H1 (cell line): ENCODE data around the gene UTP15. TPM values are rescaled to one million over a fixed set of nuclear protein-coding genes. Genes with fewer than 3 reads are reported as not detected.

Experiments used
- CTCF ChIA-PET: fragments of 300-600 bp; sonication (Branson Sonifier 250); formaldehyde crosslinking; loops from one replicate; lab custom pipeline; 2021; ENCODE audit not compliant: partially characterized antibody; lab: Charles Lee
- POLR2A ChIA-PET: fragments of 300-600 bp; sonication (Branson Sonifier 250); formaldehyde crosslinking; loops from one replicate; lab custom pipeline; 2021; ENCODE audit warnings: inconsistent platforms; ENCODE audit not compliant: partially characterized antibody; lab: Charles Lee
- DNase-seq, 2 experiments: peaks; one replicate each; pipeline versions ENCODE4 v3.0.0 to v3.0.0-alpha.2; 2010 to 2022; ENCODE audit warnings: low spot score in 2 of 2, low read depth in 1 of 2, mixed read lengths in 1 of 2
- FAIRE-seq: peaks from 2 replicates; lab custom pipeline; 2011; peaks lifted over from hg19 to GRCh38; lab: Jason Lieb, UNC
- H2AFZ ChIP-seq: 2 replicates; pipeline ENCODE4 v1.8.1; 2012; ENCODE audit warnings: low read length, inconsistent platforms
- H2AK5ac ChIP-seq: 2 replicates; pipeline ENCODE4 v1.6.1; 2013; ENCODE audit warnings: low read depth, low read length
- H2BK120ac ChIP-seq: replicated peaks from 2 replicates; pipeline ENCODE3; 2013; ENCODE audit warnings: low read depth, low read length, inconsistent platforms
- H2BK12ac ChIP-seq: 2 replicates; pipeline ENCODE4 v1.6.1; 2013; ENCODE audit warnings: low read depth, low read length
- H2BK15ac ChIP-seq: 2 replicates; pipeline ENCODE4 v1.6.1; 2013; ENCODE audit warnings: low read length
- H2BK20ac ChIP-seq: 2 replicates; pipeline ENCODE4 v1.6.1; 2013; ENCODE audit warnings: low read length
- H2BK5ac ChIP-seq: 2 replicates; pipeline ENCODE4 v1.6.1; 2013; ENCODE audit warnings: low read depth, low read length
- H3K14ac ChIP-seq: 2 replicates; pipeline ENCODE4 v1.6.1; 2013; ENCODE audit warnings: inconsistent platforms; ENCODE audit not compliant: insufficient read length
- H3K18ac ChIP-seq: 2 replicates; pipeline ENCODE4 v1.6.1; 2013; ENCODE audit warnings: low read length; ENCODE audit errors: extremely low read depth
- H3K23ac ChIP-seq: 2 replicates; pipeline ENCODE4 v1.6.1; 2013; ENCODE audit warnings: inconsistent platforms; ENCODE audit not compliant: insufficient read length
- H3K23me2 ChIP-seq: 2 replicates; pipeline ENCODE4 v1.6.1; 2013; ENCODE audit warnings: low read depth, low read length
- H3K27ac ChIP-seq: 2 replicates; pipeline ENCODE4 v1.6.1; 2011; ENCODE audit warnings: low read depth, low read length, inconsistent platforms
- H3K27me3 ChIP-seq, 4 experiments: replicated peaks in 1 of 4; 1 replicate in 1 of 4; 2 replicates in 3 of 4; pipeline versions ENCODE4 v1.6.1 to v1.8.1; 2011 to 2013; ENCODE audit warnings: low read length in 3 of 4, mild to moderate bottlenecking in 3 of 4, inconsistent platforms in 2 of 4, mixed read lengths in 2 of 4, moderate library complexity in 1 of 4; ENCODE audit not compliant: control insufficient read depth in 3 of 4, insufficient read depth in 3 of 4; ENCODE audit errors: extremely low read depth in 1 of 4
- H3K36me3 ChIP-seq, 4 experiments: 2 replicates each; pipeline versions ENCODE4 v1.6.1 to v1.8.1; 2011 to 2013; ENCODE audit warnings: mild to moderate bottlenecking in 4 of 4, low read length in 3 of 4, moderate library complexity in 2 of 4, control low read depth in 1 of 4, inconsistent platforms in 1 of 4; ENCODE audit not compliant: insufficient read depth in 4 of 4, control insufficient read depth in 2 of 4
- H3K4ac ChIP-seq: replicated peaks from 2 replicates; pipeline ENCODE3; 2013; ENCODE audit warnings: low read length, low read depth, mixed read lengths, inconsistent platforms; ENCODE audit not compliant: insufficient read length
- H3K4me1 ChIP-seq, 4 experiments: replicated peaks in 1 of 4; 1 replicate in 1 of 4; 2 replicates in 3 of 4; pipeline versions ENCODE4 v1.6.1 to v1.8.1; 2011 to 2013; ENCODE audit warnings: low read length in 3 of 4, inconsistent platforms in 2 of 4, mixed read lengths in 1 of 4; ENCODE audit not compliant: insufficient read depth in 4 of 4, control insufficient read depth in 3 of 4
- H3K4me2 ChIP-seq, 2 experiments: 2 replicates each; pipeline versions ENCODE4 v1.6.1 to v1.8.1; 2011 to 2013; ENCODE audit warnings: low read depth in 2 of 2, low read length in 2 of 2, control low read depth in 1 of 2, inconsistent platforms in 1 of 2, mild to moderate bottlenecking in 1 of 2; ENCODE audit not compliant: insufficient read depth in 1 of 2
- H3K4me3 ChIP-seq, 4 experiments: fragments of 200-600, 300-600 bp in 1 of 4; sonication (generic), shearing (Covaris generic), sonication (Bioruptor Twin) in 1 of 4; 2 replicates each; pipeline versions ENCODE4 v1.5.1 to v1.8.1; 2011 to 2016; ENCODE audit warnings: low read length in 4 of 4, low read depth in 3 of 4, control low read depth in 2 of 4, inconsistent platforms in 2 of 4, mild to moderate bottlenecking in 2 of 4, mixed read lengths in 1 of 4, moderate library complexity in 1 of 4; ENCODE audit not compliant: insufficient read depth in 2 of 4; ENCODE audit errors: extremely low read depth in 1 of 4
- H3K56ac ChIP-seq: replicated peaks from 2 replicates; pipeline ENCODE3; 2013; ENCODE audit warnings: low read depth, mild to moderate bottlenecking, mixed read lengths, low read length, inconsistent platforms; ENCODE audit not compliant: insufficient read length
- H3K79me1 ChIP-seq: 2 replicates; pipeline ENCODE4 v1.6.1; 2013; ENCODE audit warnings: low read depth, low read length, control low read depth
- H3K79me2 ChIP-seq, 2 experiments: 2 replicates each; pipeline versions ENCODE4 v1.6.1 to v1.8.1; 2012 to 2013; ENCODE audit warnings: low read length in 2 of 2, mild to moderate bottlenecking in 2 of 2, inconsistent platforms in 1 of 2; ENCODE audit not compliant: insufficient read depth in 2 of 2, control insufficient read depth in 1 of 2
- H3K9ac ChIP-seq, 4 experiments: replicated peaks in 1 of 4; 1 replicate in 1 of 4; 2 replicates in 3 of 4; pipeline versions ENCODE4 v1.6.1 to v1.8.1; 2011 to 2013; ENCODE audit warnings: low read depth in 3 of 4, low read length in 3 of 4, control low read depth in 2 of 4, mild to moderate bottlenecking in 2 of 4, moderate library complexity in 2 of 4, inconsistent platforms in 1 of 4; ENCODE audit errors: extremely low read depth in 1 of 4
- H3K9me3 ChIP-seq, 2 experiments: 2 replicates each; pipeline versions ENCODE4 v1.6.1 to v1.8.1; 2012 to 2013; ENCODE audit warnings: mild to moderate bottlenecking in 2 of 2, moderate library complexity in 2 of 2, control low read depth in 1 of 2, inconsistent platforms in 1 of 2, low read depth in 1 of 2, low read length in 1 of 2, mixed read lengths in 1 of 2; ENCODE audit not compliant: insufficient read depth in 2 of 2
- H4K20me1 ChIP-seq, 2 experiments: replicated peaks in 1 of 2; 2 replicates each; pipeline versions ENCODE3 to v1.8.1; 2011 to 2013; ENCODE audit warnings: inconsistent platforms in 2 of 2, low read length in 2 of 2, mild to moderate bottlenecking in 1 of 2; ENCODE audit not compliant: insufficient read depth in 2 of 2, control insufficient read depth in 1 of 2
- H4K5ac ChIP-seq: 2 replicates; pipeline ENCODE4 v1.6.1; 2013; ENCODE audit warnings: low read length, low read depth, mixed read lengths, inconsistent platforms; ENCODE audit not compliant: insufficient read length
- H4K8ac ChIP-seq: 2 replicates; pipeline ENCODE4 v1.8.0; 2013; ENCODE audit warnings: mild to moderate bottlenecking, moderate library complexity, low read length, inconsistent platforms; ENCODE audit not compliant: insufficient read depth; ENCODE audit errors: extremely low read depth
- H4K91ac ChIP-seq: replicated peaks from 2 replicates; pipeline ENCODE3; 2013; ENCODE audit warnings: low read length, mixed read lengths, inconsistent platforms; ENCODE audit not compliant: insufficient read length
- CTCF ChIP-seq, 3 experiments: IDR thresholded peaks; 1 replicate in 2 of 3; 2 replicates in 1 of 3; pipeline versions ENCODE4 v1.5.1 to v1.6.1; 2011; ENCODE audit warnings: low read length in 3 of 3, mild to moderate bottlenecking in 3 of 3, inconsistent platforms in 2 of 3, low read depth in 1 of 3, moderate library complexity in 1 of 3; ENCODE audit not compliant: insufficient read depth in 1 of 3; ENCODE audit errors: control extremely low read depth in 1 of 3
- E2F6 ChIP-seq: IDR thresholded peaks from 2 replicates; pipeline ENCODE4 v1.6.1; 2012; ENCODE audit warnings: inconsistent platforms
- GABPA ChIP-seq: IDR thresholded peaks from 2 replicates; pipeline ENCODE4 v1.6.1; 2011; ENCODE audit warnings: mild to moderate bottlenecking, low read length, moderate library complexity, borderline replicate concordance; ENCODE audit not compliant: insufficient read depth
- RXRA ChIP-seq: IDR thresholded peaks from 2 replicates; pipeline ENCODE4 v1.6.1; 2011; ENCODE audit warnings: low read depth, mild to moderate bottlenecking, low read length, moderate library complexity; ENCODE audit not compliant: insufficient read depth
- SP2 ChIP-seq: IDR thresholded peaks from 2 replicates; pipeline ENCODE4 v1.6.1; 2012; ENCODE audit warnings: mild to moderate bottlenecking, low read length, inconsistent platforms
- WGBS, 2 experiments: shearing (Covaris generic) in 1 of 2; methylation state at CpG; one replicate each; pipeline versions ENCODE4 v1.1.6 to v1.1.7; 2013 to 2015; ENCODE audit warnings: low lambda C conversion rate in 2 of 2, mixed read lengths in 2 of 2, inconsistent platforms in 1 of 2, low coverage in 1 of 2, missing lambda C conversion rate in 1 of 2; ENCODE audit not compliant: insufficient replicate concordance in 2 of 2, insufficient coverage in 1 of 2, insufficient read length in 1 of 2; ENCODE audit errors: extremely low coverage in 1 of 2, missing lambda C conversion rate in 1 of 2; 5-methylcytosine and 5-hydroxymethylcytosine counted together
- polyA plus RNA-seq, 7 experiments: library from polyadenylated mRNA; depleted of rRNA in 3 of 7; stranded (reverse) in 5 of 7; unstranded in 2 of 7; fragments of >200 nt in 5 of 7; fragments of 200-250 nt in 2 of 7; gene quantifications; 1 replicate in 5 of 7; 2 replicates in 1 of 7; 4 replicates in 1 of 7; pipeline versions ENCODE4 v1.2.1 to v1.2.3, GENCODE V29; 2011 to 2013; ENCODE audit warnings: missing spikeins in 2 of 7, mixed read lengths in 2 of 7
- total RNA-seq: library from RNA; stranded (reverse); fragmentation: NEBNext Ultra II Directional; extraction: Animal tissue kit (Norgen Biotek cat#: 25700); gene quantifications from 2 replicates; pipeline ENCODE4 v1.2.1, GENCODE V29; 2021

The UTP15 gene
- total and polyA plus RNA-seq, 2 of the 8 experiments (the other 6 are each of a cell fraction or from before 2014, with no cell fraction given) = 14.3 to 33.6 TPM

GRCh38 chr5:73623901-73624404 lies 58.4 kb downstream of the UTP15 start:
- no peaks in the 10 kb centered on the region for H3K79me2 ChIP-seq
- ChIA-PET POLR2A (no interaction called here), CTCF (interaction anchor here (5.5 kb wide), 1 partner anchor 34 kb away, joined by 24 read pairs; no protein-coding TSS in a partner anchor)
- no peak overlapping the region for H2BK20ac ChIP-seq
- no peaks in the 10 kb centered on the region for H3K79me1 ChIP-seq
- FAIRE-seq (no peak), DNase-seq (no peak)
- H3K18ac ChIP-seq = no peak overlapping the region
- no peak overlapping the region for H3K27ac ChIP-seq
- no peaks in the 10 kb centered on the region for H3K9me3 ChIP-seq
- no peak overlapping the region for H4K91ac ChIP-seq
- no peak overlapping the region for H4K8ac ChIP-seq
- H2BK12ac ChIP-seq = no peak overlapping the region
- H3K23ac ChIP-seq = no peak overlapping the region
- WGBS, 2 experiments = 85% methylated on average over 2 of the region's 2 CpGs; no CpG with 5 or more reads in 1 of the 2 experiments
- H4K5ac ChIP-seq = no peak overlapping the region
- no peak overlapping the region for H2BK5ac ChIP-seq
- peaks cover 8 to 20% (median 14%) of the 10 kb centered on the region in 4 experiments for H3K27me3 ChIP-seq
- no peak overlapping the region for H3K4me3 ChIP-seq
- TF ChIP-seq GABPA = no peak
- TF ChIP-seq RXRA = no peak
- no peak for TF ChIP-seq SP2
- TF ChIP-seq E2F6 = no peak
- no peak for TF ChIP-seq CTCF (IDR thresholded peaks at IDR 0.05; ENCODE audit: control extremely low read depth in 1 of 3, insufficient read depth in 1 of 3, low read depth in 1 of 3, low read length in 3 of 3)
- H2AFZ ChIP-seq = no peak overlapping the region
- no peak overlapping the region for H3K9ac ChIP-seq
- no peak overlapping the region for H3K4me2 ChIP-seq
- H2AK5ac ChIP-seq = no peak overlapping the region
- H3K4ac ChIP-seq = no peak overlapping the region
- H2BK15ac ChIP-seq = no peak overlapping the region
- H3K14ac ChIP-seq = no peak overlapping the region
- peaks cover 0 to 11% (median 1%) of the 10 kb centered on the region in 4 experiments; a peak in 2 of 7 replicates for H3K4me1 ChIP-seq
- H2BK120ac ChIP-seq = no peak overlapping the region
- H4K20me1 ChIP-seq = no peaks in the 10 kb centered on the region
- no peaks in the 10 kb centered on the region for H3K36me3 ChIP-seq
- H3K56ac ChIP-seq = no peak overlapping the region
- H3K23me2 ChIP-seq = peaks cover 6% of the 10 kb centered on the region; the same call in 1 of the 2 replicates
